RWPE2 (cell line): ENCODE data around the gene ABCB1.

ENCODE experiments used
- ATAC-seq: fragments of 200-7000 bp; cut with Tn5 transposase; 3 replicates; pipeline ENCODE4 v1.9.1; 2021; ENCODE audit warnings: low read depth
- DNase-seq: peaks from one replicate; pipeline ENCODE4 v3.0.0-alpha.2; 2020; ENCODE audit warnings: low spot score
- H3K27ac ChIP-seq: fragments of 450-650 bp; 2 replicates; pipeline ENCODE4 v1.5.1; 2017; ENCODE audit warnings: mild to moderate bottlenecking; ENCODE audit not compliant: poor library complexity, severe bottlenecking
- H3K27me3 ChIP-seq: fragments of 250-450 bp; sonication (Bioruptor Pico); 2 replicates; pipeline ENCODE4 v1.5.1; 2021; ENCODE audit warnings: mild to moderate bottlenecking, moderate library complexity; ENCODE audit not compliant: insufficient read depth, poor library complexity, severe bottlenecking
- H3K36me3 ChIP-seq: fragments of 250-450 bp; sonication (Bioruptor Pico); 2 replicates; pipeline ENCODE4 v1.5.1; 2020; ENCODE audit warnings: low read depth, mild to moderate bottlenecking, moderate library complexity
- H3K4me1 ChIP-seq: fragments of 250-450 bp; sonication (Bioruptor Pico); 2 replicates; pipeline ENCODE4 v1.5.1; 2021; ENCODE audit warnings: mild to moderate bottlenecking, moderate library complexity; ENCODE audit not compliant: insufficient read depth, poor library complexity, severe bottlenecking
- H3K4me3 ChIP-seq: fragments of 250-450 bp; sonication (Bioruptor Pico); 2 replicates; pipeline ENCODE4 v1.5.1; 2021; ENCODE audit warnings: mild to moderate bottlenecking, moderate library complexity; ENCODE audit not compliant: severe bottlenecking
- H3K9me3 ChIP-seq: fragments of 250-450 bp; sonication (Bioruptor Pico); 2 replicates; pipeline ENCODE4 v1.5.1; 2021; ENCODE audit warnings: mild to moderate bottlenecking, moderate library complexity; ENCODE audit not compliant: severe bottlenecking
- TF ChIP-seq, protein P1 (sequence below): fragments of 450-650 bp; IDR thresholded peaks from one replicate; pipeline ENCODE4 v1.5.1; 2017; ENCODE audit warnings: mild to moderate bottlenecking, moderate library complexity; ENCODE audit not compliant: poor library complexity, severe bottlenecking

The ABCB1 gene

DNA sequence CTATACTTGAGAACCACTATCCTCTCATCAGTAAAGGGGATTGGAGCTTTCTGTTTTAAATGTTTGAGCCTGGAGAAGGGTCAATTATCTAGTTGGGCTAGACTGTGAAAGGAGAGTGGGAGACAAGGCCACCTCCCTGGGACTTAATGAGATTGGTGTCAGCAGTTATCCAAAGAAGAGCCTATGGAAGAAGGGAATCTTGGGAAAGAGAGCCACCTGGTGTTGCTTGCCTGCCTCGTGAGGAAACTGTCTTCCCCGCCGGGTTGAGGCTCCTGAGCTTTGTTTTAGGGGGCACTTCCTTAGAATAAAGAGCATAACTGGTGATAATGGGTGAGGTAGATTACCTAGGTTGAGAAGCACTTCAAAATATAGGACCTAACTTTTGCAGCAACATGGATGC, 93.2 kb downstream of the ABCB1 start:
- Histone ChIP-seq H3K9me3 (no peaks in the 10 kb centered on the region), H3K36me3 (no peaks in the 10 kb centered on the region), H3K4me1 (no peaks in the 10 kb centered on the region), H3K27ac (no peak overlapping the region), H3K4me3 (no peak overlapping the region), H3K27me3 (no peaks in the 10 kb centered on the region)
- TF ChIP-seq, protein P1, sequence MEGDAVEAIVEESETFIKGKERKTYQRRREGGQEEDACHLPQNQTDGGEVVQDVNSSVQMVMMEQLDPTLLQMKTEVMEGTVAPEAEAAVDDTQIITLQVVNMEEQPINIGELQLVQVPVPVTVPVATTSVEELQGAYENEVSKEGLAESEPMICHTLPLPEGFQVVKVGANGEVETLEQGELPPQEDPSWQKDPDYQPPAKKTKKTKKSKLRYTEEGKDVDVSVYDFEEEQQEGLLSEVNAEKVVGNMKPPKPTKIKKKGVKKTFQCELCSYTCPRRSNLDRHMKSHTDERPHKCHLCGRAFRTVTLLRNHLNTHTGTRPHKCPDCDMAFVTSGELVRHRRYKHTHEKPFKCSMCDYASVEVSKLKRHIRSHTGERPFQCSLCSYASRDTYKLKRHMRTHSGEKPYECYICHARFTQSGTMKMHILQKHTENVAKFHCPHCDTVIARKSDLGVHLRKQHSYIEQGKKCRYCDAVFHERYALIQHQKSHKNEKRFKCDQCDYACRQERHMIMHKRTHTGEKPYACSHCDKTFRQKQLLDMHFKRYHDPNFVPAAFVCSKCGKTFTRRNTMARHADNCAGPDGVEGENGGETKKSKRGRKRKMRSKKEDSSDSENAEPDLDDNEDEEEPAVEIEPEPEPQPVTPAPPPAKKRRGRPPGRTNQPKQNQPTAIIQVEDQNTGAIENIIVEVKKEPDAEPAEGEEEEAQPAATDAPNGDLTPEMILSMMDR, result no peak
- no peak for DNase-seq
- no peak for ATAC-seq

DNA sequence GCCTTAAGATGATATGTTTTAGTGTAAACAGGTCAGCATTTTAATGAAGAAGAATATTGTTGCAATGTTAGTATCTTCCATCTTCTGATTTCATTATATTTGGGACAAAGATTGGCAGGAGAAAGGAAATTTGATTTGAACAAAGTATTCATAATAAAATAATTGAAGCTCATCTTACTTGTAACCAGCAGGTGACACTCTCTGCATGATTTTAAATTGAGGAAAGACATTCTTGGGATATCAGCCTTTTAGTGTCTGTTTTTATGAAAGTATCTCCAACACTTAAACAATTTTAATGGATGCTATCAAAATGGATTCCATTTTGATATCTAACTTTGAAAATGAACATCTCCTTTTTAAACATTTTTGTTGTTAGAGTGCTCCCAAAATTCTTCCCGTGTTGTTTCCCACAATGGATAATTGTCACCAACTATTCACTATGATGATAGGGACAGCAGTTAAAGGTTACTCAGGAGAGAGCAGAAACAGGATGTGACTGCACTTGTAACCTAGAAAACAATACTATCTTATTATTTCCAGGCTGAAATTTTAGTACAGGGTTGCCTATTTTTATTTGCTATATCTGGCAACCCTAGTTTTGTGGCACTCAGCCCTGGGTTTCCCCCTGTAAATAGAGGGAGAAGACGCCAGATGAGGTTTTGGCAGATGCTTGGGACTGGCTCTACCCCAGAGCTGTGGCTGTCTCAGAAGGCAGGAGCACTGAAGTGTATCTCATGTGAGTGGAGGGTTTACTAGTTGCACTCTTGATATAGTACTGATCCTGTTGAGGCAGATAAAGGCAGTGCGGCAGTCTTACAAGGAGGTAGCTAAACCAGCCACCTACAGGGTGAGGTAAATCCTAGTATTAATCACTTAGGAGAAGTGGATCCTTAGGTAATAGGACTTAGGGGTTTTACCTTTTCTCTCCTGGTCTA, 94.2 kb downstream of the ABCB1 start:
- Histone ChIP-seq H3K4me3 (no peak overlapping the region), H3K9me3 (no peaks in the 10 kb centered on the region), H3K27ac (no peak overlapping the region), H3K4me1 (no peaks in the 10 kb centered on the region), H3K36me3 (no peaks in the 10 kb centered on the region), H3K27me3 (no peaks in the 10 kb centered on the region)
- ATAC-seq, result no peak
- TF ChIP-seq, protein P1, result peak; percentile 67
- no peak for DNase-seq

DNA sequence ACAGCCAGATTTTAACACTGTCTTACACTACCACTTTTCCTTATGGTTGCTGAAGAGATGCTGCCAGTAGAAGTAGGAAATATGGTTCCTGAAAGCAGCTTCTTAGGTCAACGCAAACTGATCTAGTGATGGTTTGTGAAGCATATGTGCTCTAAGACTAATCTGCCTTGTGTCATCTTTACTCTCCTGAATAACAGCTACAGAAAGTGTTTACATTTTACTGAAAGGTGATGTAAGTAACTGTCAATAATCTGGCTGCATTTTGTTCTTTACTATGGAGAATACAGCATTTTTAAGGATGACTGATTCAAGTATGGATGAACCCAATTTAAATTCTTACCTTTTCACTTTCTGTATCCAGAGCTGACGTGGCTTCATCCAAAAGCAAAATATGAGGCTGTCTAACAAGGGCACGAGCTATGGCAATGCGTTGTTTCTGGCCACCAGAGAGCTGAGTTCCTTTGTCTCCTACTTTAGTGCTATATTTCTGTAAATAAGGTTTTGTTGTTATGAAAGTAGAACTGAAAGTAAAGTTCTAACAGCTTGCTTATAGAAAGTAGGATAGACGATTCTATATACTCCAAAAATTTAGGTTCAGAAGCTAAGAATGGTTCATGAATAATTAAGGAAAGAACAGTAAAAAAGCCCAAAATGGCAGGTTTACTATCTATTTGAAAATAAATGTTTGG, 95.0 kb downstream of the ABCB1 start:
- ATAC-seq (no peak), DNase-seq (no peak)
- Histone ChIP-seq H3K36me3 (no peaks in the 10 kb centered on the region), H3K4me1 (no peaks in the 10 kb centered on the region), H3K9me3 (no peaks in the 10 kb centered on the region), H3K27me3 (no peaks in the 10 kb centered on the region), H3K27ac (no peak overlapping the region), H3K4me3 (no peak overlapping the region)
- TF ChIP-seq, protein P1, result no peak

DNA sequence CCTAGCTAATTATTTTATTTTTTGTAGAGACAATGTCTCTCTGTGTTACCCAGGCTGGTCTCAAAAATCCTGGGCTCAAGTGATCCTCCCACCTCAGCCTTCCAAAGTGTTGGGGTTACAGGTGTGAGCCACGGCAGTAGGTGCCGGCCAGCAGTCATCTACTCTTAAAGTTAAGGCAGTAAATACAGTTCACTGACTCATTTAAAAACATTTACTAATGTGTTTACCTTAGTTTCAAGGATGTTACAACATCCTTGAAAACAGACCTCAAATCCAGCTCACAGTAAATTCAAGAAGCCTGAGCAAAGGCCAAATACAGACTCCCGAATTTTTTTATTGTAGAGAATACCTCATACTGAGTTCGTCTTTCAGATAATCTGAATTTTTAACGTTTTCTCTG, 95.6 kb downstream of the ABCB1 start:
- ATAC-seq (peak; percentile 49; the same call in 2 of the 3 replicates), DNase-seq (no peak)
- Histone ChIP-seq H3K36me3 (no peaks in the 10 kb centered on the region), H3K27me3 (peaks cover under 1% of the 10 kb centered on the region), H3K4me1 (no peaks in the 10 kb centered on the region), H3K27ac (no peak overlapping the region), H3K9me3 (no peaks in the 10 kb centered on the region), H3K4me3 (no peak overlapping the region)
- TF ChIP-seq, protein P1, result no peak

DNA sequence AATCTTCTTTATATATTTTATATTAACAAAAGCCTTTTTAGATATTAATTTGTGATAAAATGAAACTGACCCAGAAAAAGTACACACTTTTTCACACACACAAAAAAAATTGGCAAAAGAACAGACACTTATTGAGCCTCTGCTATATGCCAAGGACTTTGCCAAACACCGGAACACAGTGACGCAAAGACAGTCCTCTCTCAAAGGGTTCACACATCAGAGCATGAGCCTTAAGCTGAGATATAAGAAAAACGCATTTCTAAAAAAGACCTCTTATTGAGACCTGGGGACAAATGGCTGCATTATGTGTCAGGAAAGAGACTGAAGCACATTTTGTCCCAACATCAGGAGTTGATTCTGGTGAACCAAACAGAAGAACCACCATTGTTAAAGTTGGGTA, 101.2 kb downstream of the ABCB1 start:
- no peak for ATAC-seq
- Histone ChIP-seq H3K4me3 (no peak overlapping the region), H3K36me3 (no peaks in the 10 kb centered on the region), H3K27me3 (peaks cover 4% of the 10 kb centered on the region), H3K9me3 (no peaks in the 10 kb centered on the region), H3K4me1 (no peaks in the 10 kb centered on the region), H3K27ac (no peak overlapping the region)
- no peak for DNase-seq
- TF ChIP-seq, protein P1, result no peak
